Measurements from ENCODE around the gene DIRAS1. TPM values are rescaled to one million over a fixed set of nuclear protein-coding genes. Genes with fewer than 3 reads are reported as not detected.

The DIRAS1 gene
- total RNA-seq, 1 experiment from 2014 or later, result 33.7 TPM

- Histone ChIP-seq H3K9me3 (ENCODE audit: control insufficient read depth in 1 of 2, insufficient read depth in 1 of 2, low read depth in 1 of 2, low read length in 2 of 2) (peaks cover 10 to 11% of the 10 kb centered on the region in 2 experiments; a peak in 3 of 4 replicates), H3K4me1 (ENCODE audit: control insufficient read depth in 1 of 2, insufficient read depth in 2 of 2, low read length in 2 of 2) (peaks cover 21 to 41% of the 10 kb centered on the region in 2 experiments), H3K4me3 (replicated peaks in 1 of 2; ENCODE audit: low read depth in 1 of 2, low read length in 2 of 2) (no peak overlapping the region), H3K9ac (ENCODE audit: low read length) (no peak overlapping the region), H3K36me3 (ENCODE audit: control insufficient read depth in 1 of 2, insufficient read depth in 2 of 2, low read length in 2 of 2) (peaks cover 0 to 5% of the 10 kb centered on the region in 2 experiments; a peak in 2 of 4 replicates), H3K27ac (ENCODE audit: low read depth, low read length) (no peak overlapping the region), H3K27me3 (ENCODE audit: insufficient read depth, low read length) (no peaks in the 10 kb centered on the region), H3K79me2 (ENCODE audit: insufficient read depth, low read length) (peaks cover 11% of the 10 kb centered on the region; the same call in 1 of the 2 replicates), H3K9me2 (ENCODE audit: insufficient read depth) (no peaks in the 10 kb centered on the region), H3K4me2 (ENCODE audit: low read length) (no peak overlapping the region), H4K20me1 (ENCODE audit: insufficient read depth) (no peaks in the 10 kb centered on the region), H2AFZ (ENCODE audit: low read depth, low read length, poor library complexity, severe bottlenecking) (no peak overlapping the region)
- no peak for ATAC-seq
- TF ChIP-seq POLR2A (IDR thresholded peaks at IDR 0.05; ENCODE audit: borderline replicate concordance, extremely low read depth, insufficient read depth, insufficient read length) (no peak), SIN3A (IDR thresholded peaks at IDR 0.05; ENCODE audit: low read depth) (no peak), JUND (IDR thresholded peaks at IDR 0.05) (no peak), ZNF274 (IDR thresholded peaks at IDR 0.05; ENCODE audit: low read depth, low read length) (no peak), ZFX (IDR thresholded peaks at IDR 0.05) (no peak), CEBPB (IDR thresholded peaks at IDR 0.05; ENCODE audit: low read depth) (no peak), SP1 (IDR thresholded peaks at IDR 0.05; ENCODE audit: low read depth) (no peak), EZH2phosphoT487 (IDR thresholded peaks at IDR 0.05; ENCODE audit: borderline replicate concordance) (no peak), RAD21 (IDR thresholded peaks at IDR 0.05; ENCODE audit: low read depth) (no peak), TCF7L2 (IDR thresholded peaks at IDR 0.05; ENCODE audit: borderline replicate concordance, extremely low read depth, insufficient read depth, insufficient read length) (no peak), EGR1 (IDR thresholded peaks at IDR 0.05; ENCODE audit: low read depth) (no peak), CBX3 (IDR thresholded peaks at IDR 0.05; ENCODE audit: low read depth) (no peak), ATF3 (IDR thresholded peaks at IDR 0.05) (no peak), POLR2AphosphoS5 (IDR thresholded peaks at IDR 0.05; ENCODE audit: low read depth, low read length) (no peak), YY1 (IDR thresholded peaks at IDR 0.05; ENCODE audit: extremely low read depth, insufficient replicate concordance, low read depth, low read length) (no peak), CTCF (IDR thresholded peaks at IDR 0.05 in 2 of 3, conservative IDR thresholded peaks at IDR 0.05 in 1 of 3; ENCODE audit: borderline replicate concordance in 1 of 3, insufficient read depth in 1 of 3, low read depth in 2 of 3, low read length in 2 of 3) (no peak), FOSL1 (IDR thresholded peaks at IDR 0.05; ENCODE audit: low read depth) (no peak)
- TF ChIP-seq, protein P1, sequence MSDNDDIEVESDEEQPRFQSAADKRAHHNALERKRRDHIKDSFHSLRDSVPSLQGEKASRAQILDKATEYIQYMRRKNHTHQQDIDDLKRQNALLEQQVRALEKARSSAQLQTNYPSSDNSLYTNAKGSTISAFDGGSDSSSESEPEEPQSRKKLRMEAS (IDR thresholded peaks at IDR 0.05), result no peak
- TF ChIP-seq, protein P2, sequence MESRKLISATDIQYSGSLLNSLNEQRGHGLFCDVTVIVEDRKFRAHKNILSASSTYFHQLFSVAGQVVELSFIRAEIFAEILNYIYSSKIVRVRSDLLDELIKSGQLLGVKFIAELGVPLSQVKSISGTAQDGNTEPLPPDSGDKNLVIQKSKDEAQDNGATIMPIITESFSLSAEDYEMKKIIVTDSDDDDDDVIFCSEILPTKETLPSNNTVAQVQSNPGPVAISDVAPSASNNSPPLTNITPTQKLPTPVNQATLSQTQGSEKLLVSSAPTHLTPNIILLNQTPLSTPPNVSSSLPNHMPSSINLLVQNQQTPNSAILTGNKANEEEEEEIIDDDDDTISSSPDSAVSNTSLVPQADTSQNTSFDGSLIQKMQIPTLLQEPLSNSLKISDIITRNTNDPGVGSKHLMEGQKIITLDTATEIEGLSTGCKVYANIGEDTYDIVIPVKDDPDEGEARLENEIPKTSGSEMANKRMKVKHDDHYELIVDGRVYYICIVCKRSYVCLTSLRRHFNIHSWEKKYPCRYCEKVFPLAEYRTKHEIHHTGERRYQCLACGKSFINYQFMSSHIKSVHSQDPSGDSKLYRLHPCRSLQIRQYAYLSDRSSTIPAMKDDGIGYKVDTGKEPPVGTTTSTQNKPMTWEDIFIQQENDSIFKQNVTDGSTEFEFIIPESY (IDR thresholded peaks at IDR 0.05; ENCODE audit: extremely low read depth, insufficient replicate concordance, low read length), result no peak
- TF ChIP-seq, protein P3, sequence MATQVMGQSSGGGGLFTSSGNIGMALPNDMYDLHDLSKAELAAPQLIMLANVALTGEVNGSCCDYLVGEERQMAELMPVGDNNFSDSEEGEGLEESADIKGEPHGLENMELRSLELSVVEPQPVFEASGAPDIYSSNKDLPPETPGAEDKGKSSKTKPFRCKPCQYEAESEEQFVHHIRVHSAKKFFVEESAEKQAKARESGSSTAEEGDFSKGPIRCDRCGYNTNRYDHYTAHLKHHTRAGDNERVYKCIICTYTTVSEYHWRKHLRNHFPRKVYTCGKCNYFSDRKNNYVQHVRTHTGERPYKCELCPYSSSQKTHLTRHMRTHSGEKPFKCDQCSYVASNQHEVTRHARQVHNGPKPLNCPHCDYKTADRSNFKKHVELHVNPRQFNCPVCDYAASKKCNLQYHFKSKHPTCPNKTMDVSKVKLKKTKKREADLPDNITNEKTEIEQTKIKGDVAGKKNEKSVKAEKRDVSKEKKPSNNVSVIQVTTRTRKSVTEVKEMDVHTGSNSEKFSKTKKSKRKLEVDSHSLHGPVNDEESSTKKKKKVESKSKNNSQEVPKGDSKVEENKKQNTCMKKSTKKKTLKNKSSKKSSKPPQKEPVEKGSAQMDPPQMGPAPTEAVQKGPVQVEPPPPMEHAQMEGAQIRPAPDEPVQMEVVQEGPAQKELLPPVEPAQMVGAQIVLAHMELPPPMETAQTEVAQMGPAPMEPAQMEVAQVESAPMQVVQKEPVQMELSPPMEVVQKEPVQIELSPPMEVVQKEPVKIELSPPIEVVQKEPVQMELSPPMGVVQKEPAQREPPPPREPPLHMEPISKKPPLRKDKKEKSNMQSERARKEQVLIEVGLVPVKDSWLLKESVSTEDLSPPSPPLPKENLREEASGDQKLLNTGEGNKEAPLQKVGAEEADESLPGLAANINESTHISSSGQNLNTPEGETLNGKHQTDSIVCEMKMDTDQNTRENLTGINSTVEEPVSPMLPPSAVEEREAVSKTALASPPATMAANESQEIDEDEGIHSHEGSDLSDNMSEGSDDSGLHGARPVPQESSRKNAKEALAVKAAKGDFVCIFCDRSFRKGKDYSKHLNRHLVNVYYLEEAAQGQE (IDR thresholded peaks at IDR 0.05; ENCODE audit: low read depth), result no peak
- no peak for DNase-seq (ENCODE audit: low read depth, low spot score)
- no TSS peak for BruUV-seq (replicated peaks)
- ChIA-PET CTCF (no interaction called here), POLR2A (no interaction called here), RAD21 (ENCODE audit: low non-redundant PET in 1 of 2, low total read pairs in 2 of 2, uncharacterized antibody in 2 of 2, unreplicated experiment in 2 of 2) (no interaction called here)
- intact Hi-C loops (cut with micrococcal nuclease), result no loop called here
Observed at GRCh38 chr19:2719232-2719735, 1.9 kb downstream of the DIRAS1 start.
